NOMO-1 treated with dmso at 0.1 percent for 144 hours (cell line): ENCODE data around the gene DCP2.

Experiments
- DNase-seq: peaks from one replicate; lab custom pipeline; 2025; ENCODE audit not compliant: unreplicated experiment; lab: John Stamatoyannopoulos, UW

DCP2 gene

DNA sequence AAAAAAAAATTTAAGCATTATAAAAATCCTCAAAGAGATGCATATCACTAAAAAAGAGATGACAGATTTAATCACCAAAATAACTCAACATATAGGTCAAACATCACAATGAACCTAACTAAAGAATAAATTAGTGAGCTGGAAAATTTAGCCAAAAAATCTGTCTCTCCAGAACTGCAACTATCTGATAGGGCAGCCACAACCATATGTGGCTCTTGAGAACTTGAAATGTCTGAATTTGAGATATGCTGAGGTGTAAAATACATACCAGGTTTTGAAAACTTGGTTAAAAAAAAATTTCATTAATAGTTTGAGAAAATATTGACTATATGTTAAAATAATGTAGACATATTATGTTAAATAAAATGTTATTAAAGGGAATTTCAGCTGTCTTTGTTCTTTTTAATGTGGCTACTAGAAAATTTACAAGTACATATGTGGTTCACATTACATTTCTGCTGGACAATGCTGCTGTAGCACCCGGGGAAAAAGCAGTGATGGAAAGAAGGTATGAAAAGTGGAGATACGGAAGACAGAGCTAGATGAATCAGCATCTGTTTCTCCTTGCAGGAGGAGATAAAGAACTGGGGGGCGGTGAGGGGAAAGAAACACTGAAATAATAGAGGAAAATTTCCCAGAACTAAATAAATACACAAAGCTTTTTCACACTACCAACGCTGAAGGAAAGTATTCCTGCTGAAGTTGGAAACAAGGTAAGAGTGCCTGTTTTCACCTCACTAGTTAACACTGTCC, 66.1 kb downstream of the DCP2 start:
- no peak for DNase-seq

DNA sequence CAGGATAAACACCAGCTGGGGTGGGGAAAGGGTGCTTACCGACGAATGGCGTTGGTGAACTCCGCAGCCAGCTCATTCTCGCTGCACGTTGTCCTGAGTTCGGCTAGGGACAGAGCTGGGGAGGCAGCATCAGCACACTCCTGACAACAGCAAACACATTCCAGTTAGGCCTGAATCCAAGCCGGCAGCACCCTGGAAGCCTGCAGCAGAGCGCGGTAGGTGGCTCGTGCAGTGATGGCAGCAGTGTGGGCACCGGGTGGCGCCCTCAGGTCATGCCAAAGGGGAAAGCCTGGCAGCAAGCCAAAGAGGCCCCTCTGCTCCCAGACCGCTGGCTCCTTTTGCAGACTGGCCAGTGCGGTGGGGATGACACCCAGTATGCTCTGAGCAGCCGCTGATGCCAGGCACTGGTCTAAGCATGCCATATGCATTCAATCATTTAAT, 66.9 kb downstream of the DCP2 start:
- no peak for DNase-seq

DNA sequence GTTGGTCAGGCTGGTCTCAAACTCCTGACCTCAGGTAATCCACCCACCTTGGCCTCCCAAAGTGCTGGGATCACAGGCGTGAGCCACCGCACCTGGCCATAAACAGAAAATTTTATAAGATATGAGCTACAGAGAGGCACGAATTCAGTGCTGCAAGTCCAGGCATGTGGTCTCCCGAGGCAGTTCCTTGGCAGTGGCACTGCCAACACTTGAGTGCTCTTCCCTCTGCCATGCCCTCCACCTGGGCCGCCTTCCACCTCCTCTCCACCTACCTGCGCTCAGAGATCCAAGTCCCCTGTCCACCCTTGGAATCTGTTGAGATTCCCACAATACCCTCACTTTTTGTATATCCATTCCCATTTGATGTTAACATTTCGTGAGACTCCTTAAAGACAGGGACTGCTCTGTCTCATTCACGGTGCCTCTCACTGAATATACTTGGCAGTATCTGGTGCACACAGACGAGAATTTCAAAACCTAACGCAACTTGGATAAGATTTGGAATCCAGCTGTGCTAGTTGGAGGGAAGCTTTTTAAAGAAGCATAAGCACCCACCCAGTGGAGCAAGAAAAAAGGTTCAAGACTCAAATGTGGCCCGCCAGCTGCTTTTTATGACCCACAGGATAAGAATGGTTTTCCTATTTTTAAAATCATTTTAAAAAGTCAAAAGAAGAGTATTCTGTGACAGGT, 68.3 kb downstream of the DCP2 start:
- no peak for DNase-seq

DNA sequence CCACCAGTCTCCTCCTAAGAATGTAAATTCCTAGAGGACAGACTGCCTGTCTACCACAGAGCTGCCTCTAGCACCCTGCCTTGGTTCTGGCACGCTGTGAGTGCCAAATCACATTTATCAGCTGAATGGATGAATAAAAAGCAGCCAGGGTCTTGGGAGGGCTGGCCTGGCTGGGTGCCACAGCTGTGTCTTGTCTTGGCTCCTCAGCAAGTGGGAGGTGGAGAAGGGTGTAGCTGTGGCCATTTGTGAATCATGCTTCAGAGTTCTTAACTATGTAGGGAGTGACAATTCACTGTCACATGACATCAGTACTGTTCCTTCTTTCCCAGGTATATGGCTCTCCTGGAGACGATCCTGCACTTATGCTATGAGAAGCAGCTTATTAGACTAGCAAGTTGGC, 70.6 kb downstream of the DCP2 start:
- DNase-seq: no peak

DNA sequence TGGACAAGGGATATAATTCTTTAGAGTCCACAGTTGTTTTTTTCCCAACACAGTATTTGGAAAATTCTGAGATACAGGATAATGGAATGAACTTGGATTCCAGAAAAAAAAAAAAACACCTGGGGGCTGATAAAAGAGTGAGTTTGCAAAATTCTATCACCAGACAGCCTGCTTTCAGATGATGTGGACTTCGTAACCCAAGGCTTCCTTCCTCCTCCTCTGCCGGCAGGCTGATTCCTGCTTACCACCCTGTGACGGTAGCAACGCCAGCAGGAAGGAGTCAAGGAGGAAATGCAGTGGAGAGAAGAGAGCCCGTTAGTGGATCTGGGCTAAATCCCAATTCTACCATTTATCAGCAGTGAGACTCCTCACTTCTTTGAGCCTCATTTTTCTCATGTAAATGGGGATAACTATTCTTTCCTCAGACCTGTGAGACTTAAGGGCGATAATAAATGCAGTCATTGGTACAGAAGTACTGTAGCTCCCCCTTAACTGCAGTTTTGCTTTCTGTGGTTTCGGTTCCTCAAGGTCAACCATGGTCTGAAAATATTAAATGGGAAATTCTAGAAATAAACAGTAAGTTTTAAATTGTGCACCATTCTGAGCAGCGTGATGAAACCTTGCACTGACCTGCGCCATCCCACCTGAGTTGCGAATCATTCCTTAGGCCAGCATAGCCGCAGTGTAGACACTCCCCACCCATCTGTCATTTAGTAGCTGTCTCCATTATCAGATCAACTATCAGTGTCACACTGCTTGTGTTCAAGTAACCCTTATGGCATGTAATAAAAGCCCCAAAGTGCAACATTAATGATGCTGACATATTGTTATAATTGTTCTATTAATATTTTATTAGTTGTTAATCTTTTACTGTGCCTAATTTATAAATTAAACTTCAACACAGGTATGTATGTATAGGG, 71.4 kb downstream of the DCP2 start:
- peak; percentile 58 for DNase-seq

DNA sequence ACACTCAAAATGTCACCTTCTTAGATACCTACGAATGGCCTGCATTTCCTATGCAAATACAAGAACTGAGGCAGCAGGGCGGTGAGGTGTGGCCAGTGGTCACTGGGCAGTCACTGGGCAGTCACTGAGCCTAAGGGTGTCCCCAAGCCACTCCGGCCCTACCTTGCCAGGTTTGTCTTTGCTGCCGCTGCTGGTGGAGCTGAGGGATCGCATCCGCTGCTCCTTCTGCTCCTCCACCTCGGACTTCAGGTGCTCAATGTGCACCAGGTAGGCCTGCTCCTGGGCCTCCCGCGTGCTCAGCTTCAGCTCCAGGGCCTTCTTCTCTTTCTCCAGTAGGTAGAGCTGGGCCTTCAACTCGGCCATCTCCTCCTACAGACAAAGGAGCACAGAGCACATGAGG, 72.3 kb downstream of the DCP2 start:
- DNase-seq: no peak

DNA sequence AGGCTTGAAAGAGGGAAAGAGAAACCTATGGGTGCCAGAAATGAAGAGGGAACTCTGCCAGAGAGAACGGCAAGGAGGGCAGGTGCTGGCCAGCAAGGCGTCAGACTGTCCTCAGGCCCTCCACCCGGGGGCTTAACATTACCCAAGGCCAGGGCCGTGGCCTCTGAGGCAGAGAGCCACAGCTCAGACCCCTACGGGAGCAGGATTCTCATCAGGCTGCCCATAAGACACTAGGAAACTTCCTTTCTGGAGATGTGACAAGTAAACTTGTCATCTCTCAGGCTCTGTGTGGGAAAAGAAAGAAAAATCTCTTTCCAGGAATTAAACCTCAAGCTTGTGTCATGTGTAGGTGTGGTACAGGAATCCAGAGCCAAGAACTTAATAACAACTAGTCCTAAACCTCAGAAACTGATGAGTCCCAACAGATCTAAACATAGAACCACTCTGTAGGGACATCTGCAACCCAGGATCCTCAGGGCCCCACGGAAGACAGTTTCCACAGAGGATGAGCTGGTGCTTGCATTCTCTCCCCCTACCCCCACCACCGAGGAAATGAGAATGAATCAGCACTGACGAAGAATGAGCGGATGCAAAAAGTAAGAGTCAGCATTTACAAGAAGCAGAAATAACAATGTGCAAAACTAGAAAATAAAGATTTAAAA, 74.3 kb downstream of the DCP2 start:
- DNase-seq: no peak

DNA sequence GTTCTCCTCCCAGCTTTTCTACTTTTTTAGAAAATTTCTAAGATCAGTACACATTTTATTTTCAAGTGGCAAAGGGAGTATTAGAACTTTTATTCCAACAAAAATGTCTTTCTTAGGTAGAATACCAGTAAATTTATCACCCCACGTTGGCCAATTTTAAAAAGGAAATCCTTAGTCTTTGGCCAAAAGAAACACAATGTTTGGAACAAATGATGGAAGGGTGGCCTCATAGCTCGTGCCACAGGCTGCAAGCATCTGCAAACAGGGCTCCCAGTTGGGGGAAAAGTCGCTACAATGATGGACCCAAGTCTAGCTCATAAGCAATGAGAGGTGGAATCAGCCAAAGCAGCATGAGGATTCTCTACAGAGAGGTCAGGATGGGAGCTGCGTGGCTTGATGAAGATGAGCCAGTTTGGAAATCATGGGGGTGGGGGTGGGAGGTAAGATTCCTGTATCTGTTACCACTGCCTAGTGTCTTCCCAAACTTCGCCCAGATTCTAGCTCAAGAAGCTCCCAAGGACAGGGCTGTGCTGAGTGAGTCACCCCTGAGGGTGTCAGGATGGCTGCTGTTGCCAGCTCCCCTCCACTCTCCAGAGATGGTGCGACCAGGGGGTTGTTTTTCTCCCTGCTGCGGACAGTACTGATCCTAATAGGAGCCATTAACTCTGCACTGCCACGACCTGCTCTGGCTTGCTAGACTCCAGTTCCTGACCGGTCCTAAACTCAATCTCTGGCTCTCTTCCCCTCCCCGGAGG, 75.6 kb downstream of the DCP2 start:
- no peak for DNase-seq

DNA sequence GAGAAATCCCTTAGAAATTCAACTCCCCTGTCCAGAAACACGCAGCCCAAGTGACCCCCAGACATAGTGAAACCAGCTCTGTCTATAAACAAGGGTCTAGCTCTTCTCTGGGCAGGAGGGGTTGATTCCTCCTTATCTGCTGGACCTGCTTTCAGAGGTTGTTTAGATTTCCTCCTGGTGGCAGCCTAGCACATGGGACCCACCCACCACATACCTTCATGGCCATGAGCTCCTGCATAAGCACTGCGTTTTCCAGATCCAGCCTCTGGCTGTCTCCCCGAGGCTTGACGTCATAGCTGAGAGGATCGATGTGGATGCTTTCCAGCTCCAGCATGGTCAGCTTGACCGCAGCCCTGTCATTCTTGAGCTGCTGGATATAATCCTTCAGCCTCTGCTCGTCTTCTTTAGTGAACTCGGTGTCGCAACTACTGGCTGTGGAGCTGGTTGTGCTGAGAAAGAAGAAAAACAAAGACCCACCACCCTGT, 77.0 kb downstream of the DCP2 start:
- DNase-seq: no peak

DNA sequence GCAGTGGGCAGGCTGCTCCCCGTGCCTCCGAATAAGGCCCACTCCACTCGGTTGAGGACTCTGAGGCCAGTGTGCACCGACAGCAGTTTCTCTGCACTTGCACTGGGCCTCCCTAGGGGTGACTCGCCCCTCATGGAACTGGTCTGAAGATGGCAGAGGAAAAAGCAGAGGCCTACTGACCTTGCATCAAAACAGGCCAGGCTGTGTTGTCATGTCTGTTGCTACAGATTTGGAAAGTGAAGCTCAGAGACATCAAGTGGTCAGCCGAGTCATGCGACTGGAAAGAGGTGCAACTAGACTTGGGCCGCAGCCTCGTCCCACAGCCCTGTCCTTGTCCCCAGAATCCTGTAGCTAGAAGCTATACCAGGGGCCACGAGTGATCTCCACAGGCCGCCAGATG, 78.3 kb downstream of the DCP2 start:
- no peak for DNase-seq

DNA sequence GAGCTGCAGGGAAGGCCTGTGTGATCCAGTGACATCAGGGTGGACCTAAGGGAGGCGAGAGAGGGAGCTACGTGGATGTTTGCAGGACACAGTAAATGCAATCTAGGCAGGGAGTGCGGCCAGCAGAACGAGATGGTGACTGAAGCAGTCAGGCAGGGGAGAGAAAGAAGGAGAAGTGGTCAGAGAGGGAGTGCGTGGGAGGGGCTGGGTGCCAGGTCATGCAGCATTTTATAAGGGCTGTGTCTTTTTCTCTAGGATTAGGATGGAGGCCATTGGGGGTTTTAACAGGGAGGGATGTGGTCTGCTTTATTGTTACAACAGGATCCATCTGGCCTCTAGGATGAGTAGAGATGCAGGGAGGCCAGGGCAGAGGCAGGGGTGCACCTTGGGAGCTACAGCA, 80.4 kb downstream of the DCP2 start:
- no peak for DNase-seq

DNA sequence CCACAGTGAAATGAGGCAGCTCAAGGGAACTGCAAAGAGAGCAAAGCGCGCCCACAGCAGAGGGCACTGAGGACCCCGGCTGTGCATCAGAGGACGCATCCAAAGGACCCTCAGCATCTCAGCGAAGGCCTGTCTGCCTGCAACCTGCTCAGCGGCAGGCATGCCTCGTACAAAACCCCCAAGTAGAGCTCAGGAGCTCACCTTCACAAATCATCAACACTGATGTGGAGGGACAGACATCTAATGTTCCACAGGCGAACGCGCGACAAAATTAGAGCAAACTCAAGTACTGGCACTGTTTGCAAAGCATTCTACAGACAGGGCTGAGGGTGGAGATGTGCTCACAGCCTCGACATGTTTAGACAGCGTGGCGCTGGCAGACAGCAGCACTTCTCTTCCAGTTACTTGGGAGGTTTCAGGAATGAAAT, 81.0 kb downstream of the DCP2 start:
- no peak for DNase-seq

DNA sequence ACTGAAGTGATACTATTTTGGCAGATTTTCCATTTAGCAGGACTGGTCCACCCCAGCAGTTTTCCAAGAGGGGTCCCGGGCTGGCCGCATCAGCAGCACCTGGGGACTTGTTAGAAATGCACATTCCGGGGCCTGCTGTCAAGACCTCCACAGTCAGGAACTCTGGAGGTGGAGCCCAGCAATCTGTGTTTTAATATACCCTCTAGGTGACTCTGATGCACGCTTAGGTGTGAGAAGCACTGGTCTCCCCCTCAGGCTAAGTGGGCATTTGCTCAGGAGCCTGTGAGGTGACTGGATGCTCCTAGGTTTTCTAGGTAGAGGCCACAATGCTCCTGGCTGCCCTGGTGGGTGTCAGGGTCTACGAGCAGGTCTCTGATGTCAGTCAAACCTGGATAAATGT, 81.7 kb downstream of the DCP2 start:
- DNase-seq: no peak

DNA sequence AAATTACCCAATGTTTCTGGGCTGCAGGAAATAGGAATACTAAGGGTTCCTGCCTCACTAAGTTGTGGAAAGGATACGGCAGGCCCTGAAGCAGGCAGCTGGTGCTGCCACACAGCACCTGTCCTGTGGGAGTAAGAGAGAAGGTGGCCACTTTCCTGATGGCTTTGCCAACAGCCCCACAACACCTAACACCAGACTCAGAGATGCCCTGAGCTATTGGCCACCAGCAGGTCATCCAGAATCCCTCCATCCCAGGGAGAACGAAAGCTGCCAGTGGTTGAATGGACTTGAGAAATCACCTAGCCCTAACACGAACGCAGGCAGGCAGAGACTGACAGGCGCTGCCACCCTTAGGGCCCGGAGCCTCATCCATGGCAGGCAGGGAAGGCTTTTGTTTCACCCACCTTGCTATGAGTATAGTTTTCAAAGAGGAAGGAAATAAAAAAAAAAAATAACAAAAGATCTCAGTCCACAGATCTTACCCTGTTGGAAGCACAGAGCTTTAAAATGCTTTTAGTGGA, 82.2 kb downstream of the DCP2 start:
- no peak for DNase-seq

DNA sequence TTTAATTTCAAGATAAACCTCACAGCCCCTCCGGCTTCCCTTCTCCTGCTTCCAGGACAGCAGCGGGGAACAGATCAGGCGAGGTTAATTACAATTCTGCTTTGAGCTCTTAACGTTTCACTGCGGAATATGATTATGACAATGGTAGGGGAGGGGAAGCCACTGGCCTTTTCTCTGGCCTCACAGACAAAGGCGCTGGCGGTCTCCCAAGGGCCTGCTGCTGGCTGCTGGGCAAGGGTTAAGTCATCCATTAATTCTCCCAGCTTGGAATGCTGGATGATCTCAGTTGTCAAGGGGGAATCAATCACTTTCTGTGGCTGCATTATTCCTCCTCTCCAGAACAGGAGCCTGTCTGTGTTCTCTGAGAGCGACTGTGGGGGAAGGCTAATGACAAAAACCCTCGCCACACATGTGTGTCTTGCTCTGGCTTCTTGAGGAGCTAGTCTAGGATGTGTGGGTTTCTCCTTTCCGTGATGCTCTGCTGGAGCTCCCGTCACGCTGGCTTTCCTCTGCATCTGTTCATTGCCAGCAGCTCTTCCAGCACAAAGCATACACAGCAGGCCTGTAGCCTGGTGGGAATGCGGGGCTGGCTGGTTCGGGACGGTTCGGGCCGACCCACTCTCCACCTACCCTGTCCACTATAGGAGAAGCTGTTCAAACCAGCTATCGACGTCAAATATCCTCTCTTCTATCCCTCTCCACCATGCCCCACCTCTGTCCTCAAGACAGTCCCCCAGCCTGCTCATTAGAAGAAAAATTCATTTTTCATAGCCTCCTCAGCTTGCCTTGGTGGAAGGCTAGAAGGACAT, 82.8 kb downstream of the DCP2 start:
- DNase-seq: no peak

DNA sequence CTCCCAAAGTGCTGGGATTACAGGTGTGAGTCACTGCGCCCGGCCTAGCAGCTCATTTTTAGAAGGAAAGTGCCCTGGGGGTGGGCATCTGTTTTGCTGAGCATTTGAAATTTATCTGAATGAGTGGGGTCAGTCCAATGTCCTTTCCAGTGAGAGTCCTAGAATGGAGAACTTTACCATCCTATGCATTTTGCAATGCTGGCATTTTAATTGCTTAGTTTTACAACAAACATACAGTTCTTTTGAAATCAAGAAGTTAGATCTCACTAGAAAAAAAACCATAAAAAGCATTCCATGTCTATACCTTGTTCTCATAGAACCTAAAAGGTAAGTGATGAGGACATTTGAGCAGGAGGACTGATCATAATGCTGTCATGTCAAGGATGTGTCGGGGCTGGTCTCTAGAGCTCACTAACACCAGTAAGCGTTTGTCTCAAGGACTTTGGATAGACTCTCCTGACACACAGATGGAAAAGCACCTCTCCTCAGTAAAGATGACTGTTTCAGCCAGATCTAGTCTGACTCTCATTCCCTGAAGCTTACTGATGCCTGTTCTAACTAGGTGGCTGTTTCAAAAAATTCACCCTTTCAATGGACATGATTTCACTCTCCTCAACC, 83.9 kb downstream of the DCP2 start:
- no peak for DNase-seq

DNA sequence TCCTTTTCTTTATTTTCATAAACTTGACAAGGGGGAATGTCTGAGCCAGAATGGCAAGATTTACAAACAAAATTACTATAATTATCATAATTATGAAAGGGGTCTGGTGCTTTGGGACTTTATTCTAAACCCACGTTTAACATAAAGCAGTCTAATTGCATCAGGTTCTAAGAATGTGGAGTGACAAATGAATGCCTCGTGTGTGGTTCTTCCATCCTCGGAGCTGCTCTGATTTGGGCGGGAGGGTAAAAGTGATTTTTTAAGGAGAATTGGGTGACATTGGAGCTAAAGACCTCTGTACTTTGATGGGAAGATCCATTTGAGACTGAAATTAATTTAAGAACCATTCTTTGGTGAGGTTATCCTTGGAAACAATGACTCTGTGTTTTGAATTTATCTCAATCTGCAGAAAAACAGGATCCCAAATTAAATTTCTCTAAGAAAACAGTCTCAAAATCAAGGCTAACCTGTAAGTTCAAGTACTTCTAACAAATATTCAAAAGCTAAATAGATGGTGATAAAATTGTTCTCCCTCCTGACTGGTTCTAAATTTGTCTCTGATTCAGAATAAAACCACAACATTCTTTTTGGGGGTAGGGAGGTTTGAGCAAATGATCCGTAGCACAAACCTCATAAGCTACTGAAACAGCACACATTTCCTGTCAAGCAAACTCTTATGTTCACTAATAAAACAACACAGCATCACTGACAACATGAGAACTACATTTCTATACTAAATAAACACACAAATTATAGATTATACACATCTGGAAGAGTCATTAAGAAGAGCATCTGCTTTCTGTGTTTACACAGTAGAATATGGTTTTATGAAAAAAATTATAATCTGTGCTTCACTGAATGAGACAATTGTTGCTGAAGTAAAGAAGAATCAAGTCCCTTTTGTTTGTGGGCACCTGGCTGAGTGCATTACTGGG, 85.5 kb downstream of the DCP2 start:
- DNase-seq: no peak
